ENCODE results near the gene TCL1A.

TCL1A gene

DNA sequence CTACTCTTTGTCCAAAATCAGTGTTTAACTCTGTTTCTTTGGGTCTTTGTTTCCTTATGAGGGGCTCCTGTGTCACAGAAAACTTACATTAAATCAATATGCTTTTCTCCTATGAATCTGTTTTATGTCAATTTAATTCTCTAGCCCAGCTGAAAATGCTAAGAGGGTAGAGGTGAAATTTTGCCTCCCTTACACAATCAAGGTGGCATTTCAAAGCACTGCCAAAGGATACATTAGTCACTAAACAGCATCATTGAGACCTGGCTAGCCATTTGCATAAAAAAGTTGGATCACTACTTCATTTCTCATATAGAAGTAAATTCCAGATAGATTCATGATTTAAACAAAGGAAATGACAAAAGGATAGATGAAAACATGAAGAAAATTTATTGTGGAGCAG lies 15.6 kb downstream of the TCL1A start:
- no peak for DNase-seq (ENCODE audit: low read depth)
- no peak overlapping the region for H3K4me3 ChIP-seq (ENCODE audit: low read length)
- TF ChIP-seq, protein P1, sequence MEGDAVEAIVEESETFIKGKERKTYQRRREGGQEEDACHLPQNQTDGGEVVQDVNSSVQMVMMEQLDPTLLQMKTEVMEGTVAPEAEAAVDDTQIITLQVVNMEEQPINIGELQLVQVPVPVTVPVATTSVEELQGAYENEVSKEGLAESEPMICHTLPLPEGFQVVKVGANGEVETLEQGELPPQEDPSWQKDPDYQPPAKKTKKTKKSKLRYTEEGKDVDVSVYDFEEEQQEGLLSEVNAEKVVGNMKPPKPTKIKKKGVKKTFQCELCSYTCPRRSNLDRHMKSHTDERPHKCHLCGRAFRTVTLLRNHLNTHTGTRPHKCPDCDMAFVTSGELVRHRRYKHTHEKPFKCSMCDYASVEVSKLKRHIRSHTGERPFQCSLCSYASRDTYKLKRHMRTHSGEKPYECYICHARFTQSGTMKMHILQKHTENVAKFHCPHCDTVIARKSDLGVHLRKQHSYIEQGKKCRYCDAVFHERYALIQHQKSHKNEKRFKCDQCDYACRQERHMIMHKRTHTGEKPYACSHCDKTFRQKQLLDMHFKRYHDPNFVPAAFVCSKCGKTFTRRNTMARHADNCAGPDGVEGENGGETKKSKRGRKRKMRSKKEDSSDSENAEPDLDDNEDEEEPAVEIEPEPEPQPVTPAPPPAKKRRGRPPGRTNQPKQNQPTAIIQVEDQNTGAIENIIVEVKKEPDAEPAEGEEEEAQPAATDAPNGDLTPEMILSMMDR (conservative IDR thresholded peaks at IDR 0.05; ENCODE audit: low read depth, low read length) = no peak

DNA sequence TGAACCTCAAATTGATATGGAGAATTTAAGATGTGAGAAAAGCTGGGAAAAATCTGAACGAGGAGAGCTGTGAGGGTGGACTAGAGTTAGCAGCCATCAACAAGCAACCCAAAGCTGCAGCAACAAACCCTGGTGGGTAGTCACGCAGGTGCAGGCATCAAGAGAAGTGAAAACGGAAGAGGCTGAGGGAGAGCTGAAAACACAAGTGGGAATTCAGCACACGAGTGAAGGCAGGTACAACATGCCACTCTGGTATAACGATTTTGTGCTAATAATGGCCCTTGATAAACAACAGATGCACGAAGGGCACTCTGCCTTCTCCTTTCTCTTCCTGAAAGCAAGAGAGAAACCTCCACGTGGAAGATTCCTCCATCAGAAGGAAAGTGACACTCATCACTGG lies 16.2 kb downstream of the TCL1A start:
- H3K4me3 ChIP-seq (ENCODE audit: low read length) = no peak overlapping the region
- TF ChIP-seq, protein P1 (conservative IDR thresholded peaks at IDR 0.05; ENCODE audit: low read depth, low read length) = no peak
- no peak for DNase-seq (ENCODE audit: low read depth)

DNA sequence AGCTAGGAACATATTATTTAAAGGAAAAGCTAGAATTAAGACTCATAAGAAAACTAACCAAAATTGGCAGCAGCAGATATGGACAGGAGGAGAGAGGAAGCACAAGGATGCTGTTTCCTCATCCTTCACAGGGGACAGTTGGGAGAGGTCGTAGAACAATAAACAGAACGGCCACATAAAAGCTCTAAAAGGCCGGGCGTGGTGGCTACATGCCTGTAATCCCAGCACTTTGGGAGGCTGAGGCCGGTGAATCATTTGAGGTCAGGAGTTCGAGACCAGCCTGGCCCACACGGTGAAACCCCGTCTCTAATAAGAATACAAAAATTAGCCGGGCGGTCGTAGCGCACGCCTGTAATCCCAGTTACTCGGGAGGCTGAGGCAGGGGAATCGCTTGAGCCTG lies 17.2 kb downstream of the TCL1A start:
- DNase-seq (ENCODE audit: low read depth) = no peak
- no peak overlapping the region for H3K4me3 ChIP-seq (ENCODE audit: low read length)
- TF ChIP-seq, protein P1 (conservative IDR thresholded peaks at IDR 0.05; ENCODE audit: low read depth, low read length) = no peak

DNA sequence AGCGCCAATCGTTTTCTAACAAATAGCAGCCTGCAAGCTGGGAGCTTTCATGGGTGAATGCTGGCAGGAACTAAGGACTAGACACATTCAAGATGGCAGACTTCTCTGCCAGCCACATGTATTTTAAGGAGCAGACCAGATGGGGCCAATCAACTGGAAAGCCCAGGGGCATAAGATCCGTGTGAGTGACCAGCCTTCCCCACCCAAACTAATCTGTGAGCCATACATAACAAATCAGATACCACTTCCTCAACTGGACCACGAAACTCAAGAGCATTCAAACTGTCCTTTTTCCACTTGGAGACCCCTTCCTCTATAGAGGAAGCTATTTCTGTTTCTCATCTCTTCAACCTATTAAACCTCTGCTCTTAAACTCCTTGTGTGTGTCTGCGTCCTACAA lies 18.0 kb downstream of the TCL1A start:
- H3K4me3 ChIP-seq (ENCODE audit: low read length) = no peak overlapping the region
- no peak for DNase-seq (ENCODE audit: low read depth)
- TF ChIP-seq, protein P1 (conservative IDR thresholded peaks at IDR 0.05; ENCODE audit: low read depth, low read length) = no peak

DNA sequence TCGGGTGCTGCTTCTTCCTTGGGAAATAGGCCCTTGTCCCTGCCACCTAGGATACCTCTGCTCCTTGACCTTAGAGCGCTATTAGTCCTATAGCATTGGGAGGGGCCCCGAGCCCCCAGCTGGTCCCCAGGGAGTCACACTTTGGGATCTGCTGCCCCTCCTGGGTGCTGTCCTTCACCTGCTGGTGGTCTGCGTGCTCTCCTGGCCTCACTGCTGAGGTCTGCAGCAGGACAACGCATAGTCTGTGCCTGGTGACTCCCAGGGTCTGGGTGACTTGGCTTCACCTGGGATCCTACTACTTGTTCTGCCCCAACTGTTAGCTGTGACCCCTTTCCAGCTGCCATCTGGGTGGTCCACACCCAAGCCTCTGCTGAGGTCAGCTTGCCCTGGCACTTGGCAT lies 18.9 kb downstream of the TCL1A start:
- no peak for DNase-seq (ENCODE audit: low read depth)
- no peak overlapping the region for H3K4me3 ChIP-seq (ENCODE audit: low read length)
- TF ChIP-seq, protein P1 (conservative IDR thresholded peaks at IDR 0.05; ENCODE audit: low read depth, low read length) = no peak

DNA sequence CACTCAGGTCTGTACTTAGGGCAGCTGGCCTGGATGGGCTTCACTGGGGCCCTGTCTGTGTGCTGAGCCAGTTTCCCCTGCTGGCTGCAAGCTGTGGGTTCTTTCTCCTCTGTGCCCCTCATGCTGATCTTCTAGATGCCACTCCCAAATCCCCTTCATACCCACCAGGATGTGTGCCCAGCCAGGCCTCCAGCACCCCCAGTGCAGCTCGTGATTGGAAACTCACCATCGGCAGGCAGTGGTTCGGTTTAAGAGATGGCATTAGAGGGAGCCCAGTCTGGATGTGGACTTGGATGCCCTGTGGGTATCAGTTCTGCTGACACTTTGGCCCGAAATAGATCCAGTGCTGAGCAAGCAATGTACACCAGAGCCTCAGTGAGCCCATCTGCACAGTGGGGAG lies 21.8 kb downstream of the TCL1A start:
- no peak overlapping the region for H3K4me3 ChIP-seq (ENCODE audit: low read length)
- TF ChIP-seq, protein P1 (conservative IDR thresholded peaks at IDR 0.05; ENCODE audit: low read depth, low read length) = no peak
- DNase-seq (ENCODE audit: low read depth) = no peak

DNA sequence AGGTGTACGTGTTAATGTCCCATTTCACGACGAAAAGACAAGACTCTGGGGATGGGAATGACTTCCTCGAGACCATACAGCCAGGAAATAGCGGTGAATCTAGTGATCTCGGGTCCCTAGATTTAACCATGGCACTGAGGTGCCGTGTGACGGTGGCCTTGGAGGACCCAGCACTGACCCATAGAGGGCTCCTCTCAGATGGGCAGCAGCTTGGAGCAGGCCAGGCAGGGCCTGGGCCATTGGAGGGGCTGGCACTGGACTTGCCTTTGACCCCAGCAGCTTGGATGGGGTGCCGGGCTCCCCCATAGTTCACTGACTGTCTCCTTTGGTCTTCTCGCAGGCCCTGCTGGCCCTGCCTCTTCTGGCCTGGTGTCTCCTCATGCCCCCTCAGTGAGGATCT lies 22.3 kb downstream of the TCL1A start:
- TF ChIP-seq, protein P1 (conservative IDR thresholded peaks at IDR 0.05; ENCODE audit: low read depth, low read length) = no peak
- H3K4me3 ChIP-seq (ENCODE audit: low read length) = no peak overlapping the region
- no peak for DNase-seq (ENCODE audit: low read depth)

Measured in retinal pigment epithelial cell (primary cell).